OCI-LY3 (cell line): Measurements from ENCODE around the gene RPL35.

Experiments used
- CTCF ChIP-seq: fragments of 200-600, 300-600 bp; sonication (generic); IDR thresholded peaks from 2 replicates; pipeline ENCODE4 v1.5.1; 2014; ENCODE audit warnings: antibody characterized with exemption, low read length, low read depth
- EZH2phosphoT487 ChIP-seq: fragments of 200-600 bp; shearing (Covaris generic); IDR thresholded peaks from 2 replicates; pipeline ENCODE4 v1.6.1; 2018; ENCODE audit warnings: antibody characterized with exemption, mixed run types, low read depth

GRCh38 chr9:124813501-124814163, 48.1 kb downstream of the RPL35 start:
- TF ChIP-seq EZH2phosphoT487 (no peak), CTCF (no peak)
